ENCODE results near the gene DCLRE1B.

Gene DCLRE1B

DNA sequence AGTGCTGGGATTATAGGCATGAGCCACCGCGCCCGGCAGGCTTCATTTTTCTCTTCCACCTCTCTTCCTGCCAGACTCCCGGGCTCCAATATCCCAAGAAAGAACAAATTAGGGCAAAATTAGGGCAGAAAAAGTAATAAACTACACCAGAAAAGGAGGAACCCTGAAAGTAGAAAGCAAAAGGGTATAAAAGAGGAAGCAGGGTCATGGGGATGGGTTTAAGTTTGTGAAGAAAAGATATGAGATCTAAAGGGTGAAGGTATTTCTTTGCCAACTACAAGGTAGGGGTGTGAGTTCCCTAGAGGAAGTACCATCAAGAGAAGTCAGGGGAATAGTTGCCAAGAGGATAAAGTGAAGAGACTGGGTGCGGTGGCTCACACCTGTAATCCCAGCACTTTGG lies 43.5 kb upstream of the DCLRE1B start (continued):
- TF ChIP-seq, protein P1, sequence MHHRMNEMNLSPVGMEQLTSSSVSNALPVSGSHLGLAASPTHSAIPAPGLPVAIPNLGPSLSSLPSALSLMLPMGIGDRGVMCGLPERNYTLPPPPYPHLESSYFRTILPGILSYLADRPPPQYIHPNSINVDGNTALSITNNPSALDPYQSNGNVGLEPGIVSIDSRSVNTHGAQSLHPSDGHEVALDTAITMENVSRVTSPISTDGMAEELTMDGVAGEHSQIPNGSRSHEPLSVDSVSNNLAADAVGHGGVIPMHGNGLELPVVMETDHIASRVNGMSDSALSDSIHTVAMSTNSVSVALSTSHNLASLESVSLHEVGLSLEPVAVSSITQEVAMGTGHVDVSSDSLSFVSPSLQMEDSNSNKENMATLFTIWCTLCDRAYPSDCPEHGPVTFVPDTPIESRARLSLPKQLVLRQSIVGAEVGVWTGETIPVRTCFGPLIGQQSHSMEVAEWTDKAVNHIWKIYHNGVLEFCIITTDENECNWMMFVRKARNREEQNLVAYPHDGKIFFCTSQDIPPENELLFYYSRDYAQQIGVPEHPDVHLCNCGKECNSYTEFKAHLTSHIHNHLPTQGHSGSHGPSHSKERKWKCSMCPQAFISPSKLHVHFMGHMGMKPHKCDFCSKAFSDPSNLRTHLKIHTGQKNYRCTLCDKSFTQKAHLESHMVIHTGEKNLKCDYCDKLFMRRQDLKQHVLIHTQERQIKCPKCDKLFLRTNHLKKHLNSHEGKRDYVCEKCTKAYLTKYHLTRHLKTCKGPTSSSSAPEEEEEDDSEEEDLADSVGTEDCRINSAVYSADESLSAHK (tag by site-specific recombination; IDR thresholded peaks at IDR 0.05): no peak
- TF ChIP-seq HOXA7 (CRISPR knock-in tag; IDR thresholded peaks at IDR 0.05; ENCODE audit: borderline replicate concordance): no peak
- TF ChIP-seq, protein P2, sequence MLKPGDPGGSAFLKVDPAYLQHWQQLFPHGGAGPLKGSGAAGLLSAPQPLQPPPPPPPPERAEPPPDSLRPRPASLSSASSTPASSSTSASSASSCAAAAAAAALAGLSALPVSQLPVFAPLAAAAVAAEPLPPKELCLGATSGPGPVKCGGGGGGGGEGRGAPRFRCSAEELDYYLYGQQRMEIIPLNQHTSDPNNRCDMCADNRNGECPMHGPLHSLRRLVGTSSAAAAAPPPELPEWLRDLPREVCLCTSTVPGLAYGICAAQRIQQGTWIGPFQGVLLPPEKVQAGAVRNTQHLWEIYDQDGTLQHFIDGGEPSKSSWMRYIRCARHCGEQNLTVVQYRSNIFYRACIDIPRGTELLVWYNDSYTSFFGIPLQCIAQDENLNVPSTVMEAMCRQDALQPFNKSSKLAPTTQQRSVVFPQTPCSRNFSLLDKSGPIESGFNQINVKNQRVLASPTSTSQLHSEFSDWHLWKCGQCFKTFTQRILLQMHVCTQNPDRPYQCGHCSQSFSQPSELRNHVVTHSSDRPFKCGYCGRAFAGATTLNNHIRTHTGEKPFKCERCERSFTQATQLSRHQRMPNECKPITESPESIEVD (tag by site-specific recombination; IDR thresholded peaks at IDR 0.05): no peak
- no peak for TF ChIP-seq ZNF707 (tag by site-specific recombination; IDR thresholded peaks at IDR 0.05)
- TF ChIP-seq IKZF3 (tag by site-specific recombination; IDR thresholded peaks at IDR 0.05): no peak
- no peak for TF ChIP-seq MYNN (tag by site-specific recombination; IDR thresholded peaks at IDR 0.05; ENCODE audit: borderline replicate concordance)
- TF ChIP-seq ZFHX2 (tag by site-specific recombination; conservative IDR thresholded peaks at IDR 0.05): no peak
- TF ChIP-seq ZIC2 (tag by site-specific recombination; IDR thresholded peaks at IDR 0.05): no peak
- TF ChIP-seq ZNF560 (tag by site-specific recombination; IDR thresholded peaks at IDR 0.05; ENCODE audit: borderline replicate concordance): no peak
- TF ChIP-seq ZNF121 (tag by site-specific recombination; IDR thresholded peaks at IDR 0.05): no peak
- no peak for TF ChIP-seq ZNF239 (tag by site-specific recombination; IDR thresholded peaks at IDR 0.05)
- TF ChIP-seq ZNF221 (tag by site-specific recombination; IDR thresholded peaks at IDR 0.05; ENCODE audit: borderline replicate concordance): no peak

DNA sequence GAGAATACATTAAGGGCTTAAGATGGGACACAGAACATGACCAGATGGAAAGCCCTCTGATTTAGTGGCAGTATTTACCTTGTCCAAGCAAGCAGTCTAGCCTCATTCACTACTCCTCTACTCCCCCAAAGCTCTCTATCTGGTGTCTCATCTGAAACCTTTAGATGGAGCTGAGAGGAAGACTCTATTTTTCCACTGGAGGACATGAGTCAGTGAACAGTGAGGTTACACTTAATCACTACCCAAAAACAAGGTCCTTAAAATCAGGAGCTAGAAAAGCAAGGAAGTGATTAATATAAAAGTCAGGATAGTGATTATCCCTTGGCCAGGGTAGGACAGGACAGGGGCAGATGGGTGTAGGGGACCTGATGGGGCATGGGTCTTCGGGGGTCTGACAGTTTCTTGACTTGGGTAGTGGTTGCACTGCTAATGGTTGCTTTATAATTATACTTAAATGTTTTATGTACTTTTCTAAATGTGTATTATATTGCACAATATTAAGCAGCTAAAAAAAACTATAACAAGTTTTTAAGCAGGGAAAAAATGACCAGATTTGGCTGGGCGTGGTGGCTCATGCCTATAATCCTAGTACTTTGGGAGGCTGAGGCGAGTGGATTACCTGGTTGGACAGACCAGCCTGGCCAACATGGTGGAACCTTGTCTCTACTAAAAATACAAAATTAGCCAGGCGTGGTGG lies 36.6 kb upstream of the DCLRE1B start:
- POLR2A ChIA-PET: interaction anchor here (0.7 kb wide), 1 partner anchor 49 kb away, joined by 3 read pairs; no protein-coding TSS in a partner anchor
- Histone ChIP-seq H3K9me3 (ENCODE audit: control insufficient read depth, insufficient read depth, low read depth, low read length) (no peaks in the 10 kb centered on the region), H3K4me3 (ENCODE audit: low read depth, low read length) (no peak overlapping the region), H3K27ac (ENCODE audit: extremely low read depth, low read depth, low read length) (no peak overlapping the region), H3K4me1 (ENCODE audit: control insufficient read depth, insufficient read depth, low read length) (no peaks in the 10 kb centered on the region), H3K36me3 (ENCODE audit: control insufficient read depth in 2 of 2, insufficient read depth in 1 of 2, low read length in 2 of 2) (no peaks in the 10 kb centered on the region)
- TF ChIP-seq ZNF335 (tag by site-specific recombination; conservative IDR thresholded peaks at IDR 0.05) (no peak), ZNF366 (tag by site-specific recombination; conservative IDR thresholded peaks at IDR 0.05) (no peak), ZXDB (tag by site-specific recombination; IDR thresholded peaks at IDR 0.05) (no peak), ZNF394 (tag by site-specific recombination; IDR thresholded peaks at IDR 0.05; ENCODE audit: borderline replicate concordance) (no peak), SP2 (tag by site-specific recombination; IDR thresholded peaks at IDR 0.05) (no peak), ZNF174 (tag by site-specific recombination; IDR thresholded peaks at IDR 0.05) (no peak), ZNF214 (tag by site-specific recombination; IDR thresholded peaks at IDR 0.05; ENCODE audit: borderline replicate concordance) (no peak), GFI1B (tag by site-specific recombination; IDR thresholded peaks at IDR 0.05) (no peak), ZNF791 (tag by site-specific recombination; IDR thresholded peaks at IDR 0.05) (no peak), ZNF184 (tag by site-specific recombination; IDR thresholded peaks at IDR 0.05) (no peak), ZNF624 (tag by site-specific recombination; IDR thresholded peaks at IDR 0.05) (no peak), ZNF133 (tag by site-specific recombination; IDR thresholded peaks at IDR 0.05) (no peak), SCRT2 (tag by site-specific recombination; IDR thresholded peaks at IDR 0.05) (no peak), ZNF776 (tag by site-specific recombination; IDR thresholded peaks at IDR 0.05; ENCODE audit: borderline replicate concordance) (no peak), BCL11A (tag by site-specific recombination; IDR thresholded peaks at IDR 0.05; ENCODE audit: low read depth) (no peak), ZNF777 (tag by site-specific recombination; IDR thresholded peaks at IDR 0.05; ENCODE audit: borderline replicate concordance) (no peak)
- TF ChIP-seq, protein P3, sequence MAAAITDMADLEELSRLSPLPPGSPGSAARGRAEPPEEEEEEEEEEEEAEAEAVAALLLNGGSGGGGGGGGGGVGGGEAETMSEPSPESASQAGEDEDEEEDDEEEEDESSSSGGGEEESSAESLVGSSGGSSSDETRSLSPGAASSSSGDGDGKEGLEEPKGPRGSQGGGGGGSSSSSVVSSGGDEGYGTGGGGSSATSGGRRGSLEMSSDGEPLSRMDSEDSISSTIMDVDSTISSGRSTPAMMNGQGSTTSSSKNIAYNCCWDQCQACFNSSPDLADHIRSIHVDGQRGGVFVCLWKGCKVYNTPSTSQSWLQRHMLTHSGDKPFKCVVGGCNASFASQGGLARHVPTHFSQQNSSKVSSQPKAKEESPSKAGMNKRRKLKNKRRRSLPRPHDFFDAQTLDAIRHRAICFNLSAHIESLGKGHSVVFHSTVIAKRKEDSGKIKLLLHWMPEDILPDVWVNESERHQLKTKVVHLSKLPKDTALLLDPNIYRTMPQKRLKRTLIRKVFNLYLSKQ (tag by site-specific recombination; IDR thresholded peaks at IDR 0.05; ENCODE audit: borderline replicate concordance): no peak
- TF ChIP-seq, protein P4, sequence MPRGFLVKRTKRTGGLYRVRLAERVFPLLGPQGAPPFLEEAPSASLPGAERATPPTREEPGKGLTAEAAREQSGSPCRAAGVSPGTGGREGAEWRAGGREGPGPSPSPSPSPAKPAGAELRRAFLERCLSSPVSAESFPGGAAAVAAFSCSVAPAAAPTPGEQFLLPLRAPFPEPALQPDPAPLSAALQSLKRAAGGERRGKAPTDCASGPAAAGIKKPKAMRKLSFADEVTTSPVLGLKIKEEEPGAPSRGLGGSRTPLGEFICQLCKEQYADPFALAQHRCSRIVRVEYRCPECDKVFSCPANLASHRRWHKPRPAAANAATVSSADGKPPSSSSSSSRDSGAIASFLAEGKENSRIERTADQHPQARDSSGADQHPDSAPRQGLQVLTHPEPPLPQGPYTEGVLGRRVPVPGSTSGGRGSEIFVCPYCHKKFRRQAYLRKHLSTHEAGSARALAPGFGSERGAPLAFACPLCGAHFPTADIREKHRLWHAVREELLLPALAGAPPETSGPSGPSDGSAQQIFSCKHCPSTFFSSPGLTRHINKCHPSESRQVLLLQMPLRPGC (tag by site-specific recombination; IDR thresholded peaks at IDR 0.05): no peak
- CTCF ChIA-PET: no interaction called here

Data from HEK293 (cell line).